Measurements from ENCODE around the gene GRK5. TPM values are rescaled to one million over a fixed set of nuclear protein-coding genes. Genes with fewer than 3 reads are reported as not detected.

Gene GRK5
- total RNA-seq, 2 donors from 2014 or later = 85.3 to 90.2 TPM

GRCh38 chr10:119288574-119289001 is 81.2 kb downstream of the GRK5 start:
- ATAC-seq (ENCODE audit: insufficient number of reproducible peaks, low FRiP score, low read depth) = no peak
- Histone ChIP-seq H3K27me3 (replicated peaks; ENCODE audit: insufficient read depth) (no peaks in the 10 kb centered on the region), H3K27ac (peak overlapping the region; percentile 36 to 47), H3K4me1 (ENCODE audit: control insufficient read depth in 1 of 2, low read depth in 2 of 2) (peaks cover 69 to 85% of the 10 kb centered on the region in 2 donors), H3K9me3 (no peaks in the 10 kb centered on the region), H3K4me3 (peak overlapping the region; percentile 0), H3K36me3 (no peaks in the 10 kb centered on the region)
- TF ChIP-seq CTCF (IDR thresholded peaks at IDR 0.05) = no peak
- no peak for DNase-seq (ENCODE audit: low spot score)

- Histone ChIP-seq H3K27ac (peak overlapping the region; percentile 1 to 47), H3K4me1 (ENCODE audit: control insufficient read depth in 1 of 2, low read depth in 2 of 2) (peaks cover 66 to 85% of the 10 kb centered on the region in 2 donors), H3K27me3 (replicated peaks; ENCODE audit: insufficient read depth) (no peaks in the 10 kb centered on the region), H3K4me3 (peak overlapping the region; percentile 0), H3K36me3 (no peaks in the 10 kb centered on the region), H3K9me3 (no peaks in the 10 kb centered on the region)
- ATAC-seq (ENCODE audit: insufficient number of reproducible peaks, low FRiP score, low read depth) (no peak), DNase-seq (ENCODE audit: low spot score) (no peak)
- TF ChIP-seq CTCF (IDR thresholded peaks at IDR 0.05) = no peak
Observed at GRCh38 chr10:119289227-119289920, 82.0 kb downstream of the GRK5 start.

- Histone ChIP-seq H3K9me3 (no peaks in the 10 kb centered on the region), H3K36me3 (no peaks in the 10 kb centered on the region), H3K27ac (peak overlapping the region in 1 of 2 donors; percentile 15), H3K4me3 (no peak overlapping the region), H3K27me3 (replicated peaks; ENCODE audit: insufficient read depth) (no peaks in the 10 kb centered on the region), H3K4me1 (ENCODE audit: control insufficient read depth in 1 of 2, low read depth in 2 of 2) (peaks cover 58 to 78% of the 10 kb centered on the region in 2 donors)
- DNase-seq (ENCODE audit: low spot score) (no peak), ATAC-seq (ENCODE audit: insufficient number of reproducible peaks, low FRiP score, low read depth) (no peak)
- TF ChIP-seq CTCF (IDR thresholded peaks at IDR 0.05) = no peak
Observed at GRCh38 chr10:119290301-119291048, 83.1 kb downstream of the GRK5 start.

- peak overlapping the region in 1 of 2 donors; percentile 15 for H3K27ac ChIP-seq
- DNase-seq (ENCODE audit: low spot score) (no peak), ATAC-seq (ENCODE audit: insufficient number of reproducible peaks, low FRiP score, low read depth) (no peak)
- no peaks in the 10 kb centered on the region for H3K9me3 ChIP-seq
- no peaks in the 10 kb centered on the region for H3K27me3 ChIP-seq (replicated peaks; ENCODE audit: insufficient read depth)
- H3K4me3 ChIP-seq = no peak overlapping the region
- peaks cover 3% of the 10 kb centered on the region for H3K36me3 ChIP-seq
- no peak for TF ChIP-seq CTCF (IDR thresholded peaks at IDR 0.05)
- H3K4me1 ChIP-seq (ENCODE audit: control insufficient read depth in 1 of 2, low read depth in 2 of 2) = peaks cover 50 to 73% of the 10 kb centered on the region in 2 donors
Observed at GRCh38 chr10:119291223-119291900, 84.0 kb downstream of the GRK5 start.
